Tongue (tissue), 2 donors: Measurements from ENCODE around the gene PDGFRB. TPM values are rescaled to one million over a fixed set of nuclear protein-coding genes. Genes with fewer than 3 reads are reported as not detected.

Source experiments
- DNase-seq: peaks from one replicate; pipeline ENCODE4 v3.0.0-alpha.2; 2015
- total RNA-seq: library from RNA; depleted of rRNA; stranded (reverse); fragments of >200 nt; gene quantifications from one replicate; pipeline ENCODE4 v1.2.3, GENCODE V29; 2014

PDGFRB gene
- total RNA-seq: 129 TPM

DNA sequence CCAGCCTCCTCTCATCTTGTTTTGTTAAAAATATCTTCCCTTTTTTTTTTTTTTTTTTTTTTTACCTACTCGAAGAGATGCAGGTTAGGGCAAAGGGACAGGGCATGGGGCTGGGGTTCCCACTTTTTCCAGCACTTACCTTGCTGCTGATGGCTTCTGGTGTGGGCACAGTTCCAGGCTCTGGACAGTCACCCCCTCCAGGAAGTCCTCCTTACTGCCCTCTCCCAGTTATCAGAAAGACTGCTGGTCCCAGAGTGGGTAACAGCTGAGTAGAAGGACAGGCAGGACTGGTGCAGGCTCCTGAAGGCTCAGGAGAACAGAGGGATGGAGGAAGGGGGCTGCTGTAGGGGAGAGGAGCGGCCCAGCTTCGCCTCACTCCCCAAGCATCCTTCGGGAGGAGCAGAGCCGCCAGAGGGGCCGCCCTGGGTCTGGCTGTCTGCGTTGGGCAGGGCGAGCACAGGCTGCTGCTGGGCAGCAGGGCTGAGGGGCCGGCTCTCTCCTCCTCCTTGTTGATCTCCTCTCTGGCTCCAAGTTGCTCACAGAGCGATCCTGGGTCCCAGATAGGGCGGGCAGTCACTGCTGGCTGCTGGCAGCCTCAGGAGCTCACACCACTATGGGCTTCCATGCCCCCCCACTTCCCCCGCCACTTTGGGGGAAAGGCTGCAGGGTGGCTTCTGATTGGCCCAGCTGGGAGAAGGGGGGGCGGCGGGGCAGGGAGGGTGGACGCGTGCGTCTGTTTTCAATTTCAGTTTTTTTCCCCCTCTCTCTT is at the start of gene PDGFRB:
TSS of gene PDGFRB (minus strand) at position 588 of the 769 bp plus-strand sequence. CDS start 18,798 bp downstream, outside the sequence.
- DNase-seq: peak; percentile 91

DNA sequence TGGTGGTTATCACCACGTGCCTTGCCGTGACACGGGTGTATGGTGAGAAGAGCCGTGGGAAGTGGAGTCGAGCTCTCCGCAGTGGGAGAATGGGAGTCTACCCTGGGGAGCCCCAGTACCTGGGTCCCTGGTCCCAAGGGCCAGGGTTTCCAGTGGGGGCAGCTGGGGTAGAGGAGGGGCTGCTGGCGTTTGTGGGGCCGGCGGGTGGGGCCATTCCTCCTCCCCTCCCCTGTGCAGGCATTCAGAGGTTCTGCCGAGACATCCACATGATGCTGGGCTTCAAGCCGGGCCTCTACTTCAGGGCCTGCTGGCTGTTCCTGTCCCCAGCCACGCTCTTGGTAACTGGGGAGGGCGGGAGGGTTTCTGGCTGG is 48.9 kb upstream of the PDGFRB start:
- DNase-seq: no peak

DNA sequence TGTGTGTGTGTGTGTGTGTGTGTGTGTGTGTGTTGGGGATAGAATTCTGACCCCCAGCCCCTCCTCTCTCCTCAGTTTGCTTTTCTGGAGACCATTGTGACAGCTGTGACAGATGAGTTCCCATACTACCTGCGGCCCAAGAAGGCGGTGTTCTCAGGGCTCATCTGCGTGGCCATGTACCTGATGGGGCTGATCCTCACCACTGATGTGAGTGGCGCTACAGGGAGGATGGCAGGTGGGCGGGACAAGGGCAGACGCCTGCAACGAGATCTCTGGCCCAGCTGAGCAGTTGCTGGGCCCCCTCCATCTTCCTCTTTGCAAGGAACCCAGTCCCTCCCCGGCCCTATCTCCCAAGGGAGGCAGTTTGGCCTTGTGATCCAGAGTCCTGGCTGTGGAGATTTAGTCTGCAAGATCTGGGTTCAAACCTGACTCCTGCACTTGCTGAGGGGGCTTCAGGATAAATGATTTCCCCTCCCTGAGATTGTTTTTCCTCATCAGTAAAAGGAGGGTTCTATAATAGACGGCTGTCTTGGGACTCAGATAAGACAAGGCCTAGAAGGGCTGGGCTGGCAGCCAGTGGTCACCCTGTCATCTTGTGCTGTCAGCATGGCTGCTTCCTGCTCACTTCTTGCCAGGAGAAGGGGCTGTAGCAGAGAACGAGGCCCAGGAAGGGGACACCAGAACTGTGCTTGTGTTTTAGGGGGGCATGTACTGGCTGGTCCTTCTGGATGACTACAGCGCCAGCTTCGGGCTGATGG is 48.4 kb upstream of the PDGFRB start:
- DNase-seq: no peak

DNA sequence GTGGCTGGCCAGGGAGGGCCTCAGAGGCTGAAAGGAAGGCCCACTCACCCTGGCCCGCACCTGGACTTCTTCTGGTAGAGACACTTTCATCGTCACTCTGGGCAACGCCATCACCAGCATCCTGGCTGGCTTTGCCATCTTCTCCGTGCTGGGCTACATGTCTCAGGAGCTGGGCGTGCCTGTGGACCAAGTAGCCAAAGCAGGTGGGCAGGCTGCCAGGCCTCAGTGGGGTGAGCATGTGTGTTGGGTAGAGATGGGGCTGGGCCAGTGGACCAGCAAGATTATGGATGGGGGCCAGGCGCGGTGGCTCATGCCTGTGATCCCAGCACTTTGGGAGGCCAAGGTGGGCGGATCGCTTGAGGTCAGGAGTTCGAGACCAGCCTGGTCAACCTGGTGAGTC is 46.9 kb upstream of the PDGFRB start:
- no peak for DNase-seq

DNA sequence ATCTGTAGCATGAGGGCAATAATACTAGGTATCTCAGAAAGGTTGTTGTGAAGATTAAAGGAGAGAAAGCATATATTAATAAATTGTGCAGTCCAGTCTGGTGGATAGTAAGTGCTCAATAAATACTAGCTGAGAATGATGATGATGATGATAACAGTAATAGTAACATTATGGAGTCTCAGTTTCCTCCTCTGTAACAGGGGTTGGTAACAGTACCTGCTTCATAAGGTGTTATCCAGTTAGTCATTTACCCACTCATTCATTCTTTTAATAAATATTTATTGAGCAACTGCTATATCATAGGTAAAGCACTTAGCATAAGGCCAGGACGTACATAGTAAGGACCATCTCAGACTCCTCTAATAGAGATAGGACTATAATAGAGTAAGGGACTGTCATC is 41.8 kb upstream of the PDGFRB start:
- DNase-seq: no peak

DNA sequence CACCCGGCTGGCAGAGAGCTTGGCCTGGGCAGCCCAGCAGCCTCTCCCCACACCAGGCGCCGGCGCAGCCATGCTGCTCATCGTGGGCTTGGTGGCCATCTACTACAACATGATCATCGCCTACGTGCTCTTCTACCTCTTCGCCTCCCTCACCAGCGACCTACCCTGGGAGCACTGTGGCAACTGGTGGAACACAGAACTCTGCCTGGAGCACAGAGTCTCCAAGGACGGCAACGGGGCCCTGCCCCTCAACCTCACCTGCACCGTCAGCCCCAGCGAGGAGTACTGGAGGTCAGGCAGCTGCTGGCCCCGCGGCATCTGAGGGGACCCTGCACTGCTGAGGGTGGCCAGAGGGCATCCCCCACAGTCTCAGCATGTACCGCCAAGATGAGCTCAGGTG is 41.3 kb upstream of the PDGFRB start:
- no peak for DNase-seq

DNA sequence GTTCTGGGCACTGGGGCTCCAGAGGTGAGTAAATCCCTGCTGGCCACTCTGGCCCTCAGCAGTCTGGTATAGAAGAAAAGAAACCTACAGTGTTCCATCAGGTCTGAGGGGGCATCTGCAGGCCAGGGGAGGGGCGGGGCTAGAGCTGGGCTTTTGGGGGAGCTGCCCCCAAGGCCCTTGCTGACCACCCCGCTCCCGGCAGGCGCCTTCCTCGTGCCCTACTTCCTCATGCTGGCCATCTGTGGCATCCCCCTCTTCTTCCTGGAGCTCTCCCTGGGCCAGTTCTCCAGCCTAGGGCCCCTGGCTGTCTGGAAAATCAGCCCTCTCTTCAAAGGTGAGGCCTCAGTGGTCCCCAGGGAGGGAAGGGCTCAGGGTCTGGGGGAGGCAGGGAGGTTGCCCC is 40.9 kb upstream of the PDGFRB start:
- DNase-seq: no peak

DNA sequence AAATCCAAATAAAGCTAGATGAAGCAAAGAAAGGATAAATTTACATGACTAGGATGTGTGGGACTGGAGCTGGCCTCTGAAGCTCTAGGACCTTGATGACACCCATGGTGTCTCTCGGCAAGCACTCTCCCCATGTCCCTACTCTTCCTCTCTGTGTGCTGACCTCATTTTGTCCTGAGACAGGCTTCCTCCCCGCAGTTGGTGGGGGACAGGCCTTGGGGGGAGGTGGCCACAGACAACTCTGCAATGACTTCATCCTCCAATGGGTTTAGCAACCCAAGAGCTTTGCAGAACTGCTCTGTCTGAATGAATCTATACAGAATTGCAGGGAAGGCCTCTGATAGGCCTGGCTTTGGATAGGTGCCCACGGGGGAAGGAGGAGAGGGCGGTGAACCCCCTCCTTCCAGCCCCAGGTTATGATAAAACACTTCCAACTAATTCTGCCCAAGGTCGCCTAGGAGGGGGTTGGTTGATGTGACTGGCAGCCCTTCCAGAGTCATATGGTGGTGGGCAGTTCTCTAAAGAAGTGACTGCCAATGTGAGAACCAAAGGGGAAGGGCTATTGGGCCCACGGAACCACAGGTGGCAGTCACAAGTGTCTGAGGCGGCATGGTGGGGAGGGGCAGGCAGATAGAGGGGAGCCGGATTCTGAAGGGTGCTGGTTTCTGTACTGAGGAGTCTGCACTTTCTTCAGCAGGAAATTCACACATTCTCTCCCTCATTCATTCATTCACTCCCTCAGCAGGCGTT is 40.3 kb upstream of the PDGFRB start:
- no peak for DNase-seq

DNA sequence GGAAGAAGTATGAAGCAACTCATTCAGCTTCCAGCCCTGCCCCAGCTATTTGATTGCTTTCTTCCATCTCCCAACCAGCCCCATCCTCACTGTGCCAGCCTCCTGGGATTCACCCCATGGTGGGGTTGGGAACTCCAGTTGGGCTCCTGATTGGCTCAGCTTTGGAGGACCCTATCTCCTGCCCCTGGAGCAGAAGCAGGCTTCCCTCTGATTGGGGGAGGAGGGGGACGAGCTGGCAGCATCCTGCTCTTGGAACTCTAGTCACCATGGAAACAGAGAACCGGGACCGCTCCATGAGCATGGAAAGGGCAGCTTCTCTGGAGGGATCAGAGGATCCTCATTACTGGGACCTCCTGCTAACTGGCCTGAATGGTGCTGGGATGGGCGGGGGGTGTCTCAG is 36.8 kb upstream of the PDGFRB start:
- DNase-seq: no peak

DNA sequence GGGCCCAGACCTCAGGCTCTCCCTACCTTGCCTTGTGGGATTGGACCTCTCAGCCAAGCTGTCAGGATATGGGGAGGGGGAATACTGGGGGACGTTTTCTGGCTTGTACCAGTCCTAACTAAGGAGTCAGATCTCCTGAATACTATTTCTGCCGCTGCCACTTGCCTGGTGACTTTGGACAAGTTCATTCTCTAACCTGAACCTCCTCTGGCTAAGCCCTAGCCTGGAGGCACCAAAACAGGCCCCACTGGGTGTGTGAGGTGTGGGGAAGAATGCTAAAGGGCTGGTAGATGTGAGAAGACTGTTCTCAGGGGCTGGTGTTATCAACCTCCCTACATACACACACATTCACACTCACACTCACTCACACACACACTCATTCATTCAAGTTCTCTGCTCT is 35.3 kb upstream of the PDGFRB start:
- no peak for DNase-seq

DNA sequence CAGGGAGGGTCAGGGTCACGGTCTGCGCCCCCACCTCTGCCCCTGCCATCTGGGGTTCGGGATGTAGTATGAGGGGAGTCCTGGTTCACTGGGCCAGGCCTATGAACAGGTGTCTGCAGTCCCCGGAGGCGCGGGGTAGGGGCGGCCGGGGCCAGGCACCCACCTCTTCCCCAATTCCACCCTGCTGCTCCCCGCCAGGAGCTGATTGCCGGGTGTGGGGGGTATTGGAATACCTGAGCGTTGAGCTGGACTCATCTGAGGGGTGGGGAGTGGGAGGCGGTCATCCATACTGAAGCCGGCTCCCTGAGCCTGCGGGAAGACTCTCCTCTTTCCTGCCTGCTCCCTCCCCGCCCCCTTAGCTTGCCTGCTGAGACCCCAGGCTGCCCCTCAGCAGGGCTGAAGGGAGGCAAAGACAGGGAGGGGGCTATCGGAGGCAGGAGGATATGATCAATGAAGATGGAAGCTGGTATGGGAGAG is 34.9 kb upstream of the PDGFRB start:
- no peak for DNase-seq

DNA sequence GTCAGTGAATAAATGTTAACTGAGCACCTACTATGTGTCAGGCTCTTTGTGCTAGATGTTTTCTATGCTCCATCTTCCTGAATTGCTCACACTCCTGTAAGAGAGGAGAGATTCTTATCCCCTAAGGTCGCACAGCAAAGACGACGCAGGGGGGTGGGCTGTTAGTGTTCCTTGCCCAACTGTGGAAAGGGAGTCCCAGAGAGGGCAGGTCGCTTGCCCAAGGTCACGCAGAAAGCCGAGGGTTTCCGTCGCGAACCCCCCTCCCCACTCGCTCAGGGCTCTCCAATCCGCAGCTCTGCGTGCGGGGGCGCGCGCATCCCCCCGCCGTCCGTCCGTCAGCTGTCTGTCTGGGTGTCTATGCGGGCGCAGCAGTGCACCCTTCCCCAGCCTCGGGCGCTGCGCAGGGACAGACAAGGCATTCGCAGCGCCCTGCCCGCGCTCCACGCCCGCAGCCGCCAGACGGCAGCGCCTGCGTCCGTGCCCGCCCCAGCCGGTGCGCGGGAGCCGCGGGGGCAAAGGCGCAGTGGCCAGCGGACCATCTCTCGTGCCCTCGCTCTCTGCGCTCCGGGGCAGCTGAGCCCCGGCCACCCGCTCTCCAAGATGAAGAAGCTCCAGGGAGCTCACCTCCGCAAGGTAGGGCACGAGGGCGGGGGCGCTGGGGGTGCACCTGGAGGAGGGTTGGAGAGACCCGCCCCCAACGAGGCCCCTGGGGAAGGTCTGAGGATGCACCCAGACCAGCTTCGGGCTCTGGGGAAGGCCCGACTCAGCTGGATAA is 34.3 kb upstream of the PDGFRB start, which contains the start of gene SLC6A7:
TSS of gene SLC6A7 (plus strand) at position 335 of the 775 bp plus-strand sequence. CDS start at position 601, 266 bp downstream.
- no peak for DNase-seq

DNA sequence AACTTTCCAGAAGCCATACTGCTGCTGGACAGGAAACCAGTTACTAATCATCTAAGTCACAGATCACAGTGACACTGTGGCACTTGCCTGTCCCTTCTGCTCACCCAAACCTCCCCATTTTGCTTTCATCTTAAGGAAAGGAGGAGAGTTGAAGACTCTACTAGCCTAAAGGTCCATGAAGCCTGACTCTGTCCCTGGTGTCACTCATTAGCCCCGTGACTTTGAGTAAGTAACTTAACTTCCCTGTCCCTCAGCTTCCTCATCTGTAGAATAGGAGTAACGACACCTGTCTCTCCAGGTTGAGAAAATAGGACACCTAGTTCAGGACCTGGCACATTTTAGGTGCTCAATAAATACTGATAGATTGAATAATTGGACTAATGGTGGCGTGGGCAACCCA is 33.7 kb upstream of the PDGFRB start:
- no peak for DNase-seq

DNA sequence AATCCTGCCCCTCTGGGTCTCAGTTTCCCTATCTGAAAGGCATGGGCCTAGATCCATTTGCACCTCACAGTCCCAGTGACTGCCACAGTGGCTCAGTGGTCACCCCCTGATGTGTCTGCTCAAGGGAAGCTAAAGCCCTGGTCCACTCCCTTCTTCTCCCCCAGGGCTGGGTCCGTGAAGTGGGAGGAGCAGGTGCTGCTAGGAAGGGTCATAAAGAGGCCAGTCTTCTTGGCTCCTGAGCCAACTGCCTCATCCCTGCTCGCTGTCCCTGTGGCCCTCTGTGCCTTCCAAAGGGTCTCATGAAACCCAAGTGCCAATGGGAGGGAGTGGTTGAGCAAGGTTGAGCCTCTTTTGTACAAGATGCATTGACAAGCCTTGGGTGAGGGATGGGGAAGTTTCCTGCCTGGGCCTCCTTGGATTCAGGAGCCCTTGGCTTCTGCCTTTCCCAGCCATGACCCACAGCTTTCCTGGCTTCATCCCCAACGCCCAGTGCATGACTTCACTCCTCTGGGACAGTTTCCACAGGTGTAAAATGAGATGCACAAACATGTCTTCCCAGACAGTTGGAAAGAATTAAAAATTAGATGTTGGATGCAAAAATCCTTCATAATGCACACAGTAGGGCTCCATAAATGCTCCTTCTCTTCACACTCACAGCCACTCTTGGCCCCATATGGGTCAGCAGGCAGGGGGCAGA is 32.6 kb upstream of the PDGFRB start:
- peak; percentile 48 for DNase-seq

DNA sequence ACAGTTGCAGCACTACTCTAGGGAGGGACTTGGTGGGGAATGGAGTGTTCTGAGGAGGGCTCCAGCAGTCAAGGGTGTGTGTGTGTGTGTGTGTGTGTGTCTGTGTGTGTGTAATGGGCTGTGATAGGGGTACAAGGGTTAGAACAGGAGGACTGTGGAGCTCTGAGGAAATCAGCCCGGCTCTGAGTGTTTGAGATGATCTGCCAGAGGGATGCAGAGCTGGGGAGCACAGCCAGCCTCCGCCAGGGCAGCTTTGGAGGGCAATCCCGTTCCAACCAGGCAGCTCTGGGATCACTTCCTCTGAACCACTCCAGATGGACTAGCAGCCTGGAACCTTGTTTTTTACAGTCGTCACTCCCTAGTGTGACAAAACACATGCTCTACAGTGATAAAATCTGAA is 31.3 kb upstream of the PDGFRB start:
- DNase-seq: no peak

DNA sequence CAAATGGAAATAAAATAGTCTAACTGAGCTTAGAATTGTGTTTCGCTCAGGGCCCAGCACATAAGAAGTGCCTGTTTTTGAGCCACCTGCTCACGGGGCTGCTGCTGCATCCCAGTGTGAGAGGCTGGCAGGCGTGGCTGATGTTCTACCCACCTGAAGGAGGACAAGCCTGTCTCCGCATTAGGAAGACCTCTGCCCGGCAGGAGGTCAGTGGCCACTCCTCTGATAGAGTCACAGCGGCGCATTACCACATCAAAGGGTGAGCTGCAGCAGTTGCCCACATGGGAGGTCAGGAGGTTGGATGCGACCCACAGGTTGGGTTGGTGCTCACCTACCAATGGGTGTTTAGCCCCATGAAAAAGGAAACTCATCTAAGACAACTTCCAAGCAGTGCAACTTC is 30.5 kb upstream of the PDGFRB start:
- DNase-seq: no peak

DNA sequence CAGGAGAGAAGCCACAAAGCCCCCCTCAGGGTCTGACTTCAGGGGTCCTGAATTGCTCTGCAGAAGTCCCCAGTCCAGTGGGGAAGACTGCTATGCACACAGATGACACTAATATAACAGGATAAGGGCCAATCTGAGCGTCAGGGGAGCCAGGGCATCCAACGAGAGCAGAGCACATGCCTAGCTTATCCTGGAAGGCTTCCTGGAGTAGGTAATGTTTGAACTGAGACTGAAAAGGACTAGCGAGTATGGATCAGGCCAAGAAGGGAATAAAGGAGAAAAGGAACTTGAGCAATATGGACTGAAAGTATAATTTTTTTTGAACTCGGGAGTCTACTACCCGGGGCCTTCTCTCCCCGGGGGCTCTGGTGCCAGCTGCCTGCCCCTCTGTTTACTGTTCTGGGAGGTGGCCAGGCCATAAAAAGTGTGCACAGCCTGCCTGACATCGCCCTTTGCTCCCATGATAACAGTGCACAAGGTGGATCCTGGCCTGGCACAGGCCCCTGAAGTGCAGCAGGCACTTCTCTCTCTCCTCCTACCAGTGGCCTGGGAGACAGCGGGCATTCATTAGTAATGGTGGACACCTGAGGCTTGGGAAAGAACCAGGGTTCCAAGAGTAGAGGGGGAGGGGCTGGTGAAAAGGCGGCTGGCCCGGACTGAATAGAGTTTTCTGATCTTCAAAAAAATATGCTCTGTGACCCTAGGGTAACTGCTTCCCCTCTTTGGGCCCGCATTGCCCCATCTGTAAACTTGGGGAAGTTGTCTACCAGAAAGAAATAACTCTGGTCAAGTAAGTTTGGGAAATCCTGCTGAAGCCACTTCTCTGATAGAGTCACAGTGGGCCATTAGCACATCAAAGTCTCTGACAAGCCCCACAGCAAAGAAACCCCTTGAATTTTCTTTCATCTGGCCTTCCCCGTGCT is 29.6 kb upstream of the PDGFRB start:
- DNase-seq: no peak

DNA sequence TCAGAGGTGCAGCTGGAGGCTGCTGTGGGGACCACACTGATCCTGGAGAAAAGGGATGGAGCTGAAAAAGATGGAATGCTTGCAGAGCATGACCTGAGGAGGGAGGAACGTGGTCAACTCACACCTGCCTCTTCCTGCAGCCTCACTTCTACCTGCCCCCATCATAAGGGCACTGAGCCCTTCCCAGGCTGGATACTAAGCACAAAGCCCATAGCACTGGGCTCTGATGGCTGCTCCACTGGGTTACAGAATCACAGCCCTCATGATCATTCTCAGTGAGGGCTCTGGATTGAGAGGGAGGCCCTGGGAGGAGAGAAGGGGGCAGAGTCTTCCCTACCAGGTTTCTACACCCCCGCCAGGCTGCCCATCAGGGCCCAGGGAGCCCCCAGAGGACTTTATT is 28.4 kb upstream of the PDGFRB start:
- no peak for DNase-seq

DNA sequence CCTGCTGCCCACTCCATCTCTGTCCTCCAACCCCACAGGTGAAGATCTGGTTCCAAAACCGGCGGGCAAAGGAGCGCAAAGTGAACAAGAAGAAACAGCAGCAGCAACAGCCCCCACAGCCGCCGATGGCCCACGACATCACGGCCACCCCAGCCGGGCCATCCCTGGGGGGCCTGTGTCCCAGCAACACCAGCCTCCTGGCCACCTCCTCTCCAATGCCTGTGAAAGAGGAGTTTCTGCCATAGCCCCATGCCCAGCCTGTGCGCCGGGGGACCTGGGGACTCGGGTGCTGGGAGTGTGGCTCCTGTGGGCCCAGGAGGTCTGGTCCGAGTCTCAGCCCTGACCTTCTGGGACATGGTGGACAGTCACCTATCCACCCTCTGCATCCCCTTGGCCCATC is 27.8 kb upstream of the PDGFRB start:
- DNase-seq: no peak

DNA sequence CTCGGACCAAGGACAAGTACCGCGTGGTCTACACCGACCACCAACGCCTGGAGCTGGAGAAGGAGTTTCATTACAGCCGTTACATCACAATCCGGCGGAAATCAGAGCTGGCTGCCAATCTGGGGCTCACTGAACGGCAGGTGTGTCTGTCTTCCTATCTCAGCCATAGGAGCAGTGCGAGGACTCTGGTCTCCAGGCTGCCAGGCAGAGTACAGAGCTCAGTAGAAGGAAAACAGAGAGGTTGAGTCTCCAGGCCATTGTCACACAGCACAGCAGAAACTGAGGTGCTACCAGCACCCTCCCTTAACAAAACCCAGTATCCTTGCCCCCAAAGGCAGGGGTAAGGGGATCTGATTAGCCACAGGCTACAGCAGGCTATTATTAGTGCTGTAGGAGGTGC is 27.1 kb upstream of the PDGFRB start:
- no peak for DNase-seq
